Nephron (organoid): ENCODE measurements around the gene KRTAP4-11.
"Not testable (repeated sequence)": the region's sequence is repeated elsewhere in the genome, so short reads cannot be mapped to it uniquely, and the experiment has no call there.

Source experiments
- H3K27ac Mint-ChIP-seq, 3 experiments: 2 replicates each; pipeline ENCODE4 v1.8.0; 2020; ENCODE audit warnings: mixed read lengths in 3 of 3, mild to moderate bottlenecking in 2 of 3, moderate library complexity in 1 of 3
- H3K27me3 Mint-ChIP-seq: 2 replicates; pipeline ENCODE4 v1.8.0; 2021; ENCODE audit warnings: low read depth, mild to moderate bottlenecking, moderate library complexity, mixed read lengths
- H3K36me3 Mint-ChIP-seq: 2 replicates; pipeline ENCODE4 v1.8.0; 2020; ENCODE audit warnings: low read depth, mixed read lengths
- H3K4me1 Mint-ChIP-seq: 2 replicates; pipeline ENCODE4 v1.8.0; 2020; ENCODE audit warnings: mixed read lengths
- H3K4me3 Mint-ChIP-seq, 3 experiments: 2 replicates each; pipeline ENCODE4 v1.8.0; 2020; ENCODE audit warnings: mild to moderate bottlenecking in 3 of 3, mixed read lengths in 3 of 3, moderate library complexity in 2 of 3
- H3K9me3 Mint-ChIP-seq: 2 replicates; pipeline ENCODE4 v1.8.0; 2020; ENCODE audit warnings: mixed read lengths
- TF ChIP-seq, protein P1 (sequence below), 3 experiments: fragments of 200-600 bp; sonication (generic); IDR thresholded peaks; one replicate each; pipeline ENCODE4 v1.5.0; 2021; ENCODE audit warnings: antibody characterized with exemption in 3 of 3; ENCODE audit not compliant: unreplicated experiment in 3 of 3

Gene KRTAP4-11

DNA sequence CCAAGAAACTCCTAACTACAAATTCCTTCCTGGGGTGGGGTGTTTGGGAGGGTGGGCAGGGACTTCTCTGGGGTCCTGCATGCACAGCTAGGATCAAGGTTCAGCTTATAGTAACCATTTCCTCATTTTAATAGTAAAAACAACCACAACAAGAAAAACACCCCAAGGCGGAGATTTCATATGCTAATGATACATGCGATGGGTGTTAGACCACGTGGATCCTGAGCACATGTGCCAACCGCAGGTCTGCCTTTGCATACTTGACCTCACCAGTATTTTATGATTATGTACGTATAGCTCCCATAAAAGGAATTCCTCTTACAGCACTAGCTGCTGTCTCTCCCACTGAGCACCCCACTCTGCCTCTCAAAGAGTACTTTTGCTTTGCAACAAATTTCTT lies 1.9 kb downstream of the KRTAP4-11 start:
- TF ChIP-seq, protein P1, sequence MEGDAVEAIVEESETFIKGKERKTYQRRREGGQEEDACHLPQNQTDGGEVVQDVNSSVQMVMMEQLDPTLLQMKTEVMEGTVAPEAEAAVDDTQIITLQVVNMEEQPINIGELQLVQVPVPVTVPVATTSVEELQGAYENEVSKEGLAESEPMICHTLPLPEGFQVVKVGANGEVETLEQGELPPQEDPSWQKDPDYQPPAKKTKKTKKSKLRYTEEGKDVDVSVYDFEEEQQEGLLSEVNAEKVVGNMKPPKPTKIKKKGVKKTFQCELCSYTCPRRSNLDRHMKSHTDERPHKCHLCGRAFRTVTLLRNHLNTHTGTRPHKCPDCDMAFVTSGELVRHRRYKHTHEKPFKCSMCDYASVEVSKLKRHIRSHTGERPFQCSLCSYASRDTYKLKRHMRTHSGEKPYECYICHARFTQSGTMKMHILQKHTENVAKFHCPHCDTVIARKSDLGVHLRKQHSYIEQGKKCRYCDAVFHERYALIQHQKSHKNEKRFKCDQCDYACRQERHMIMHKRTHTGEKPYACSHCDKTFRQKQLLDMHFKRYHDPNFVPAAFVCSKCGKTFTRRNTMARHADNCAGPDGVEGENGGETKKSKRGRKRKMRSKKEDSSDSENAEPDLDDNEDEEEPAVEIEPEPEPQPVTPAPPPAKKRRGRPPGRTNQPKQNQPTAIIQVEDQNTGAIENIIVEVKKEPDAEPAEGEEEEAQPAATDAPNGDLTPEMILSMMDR (IDR thresholded peaks at IDR 0.05; ENCODE audit: unreplicated experiment in 3 of 3), result no peak
- H3K27me3 Mint-ChIP-seq, result peaks cover 3% of the 10 kb centered on the region
- peaks cover 16% of the 10 kb centered on the region for H3K4me1 Mint-ChIP-seq
- H3K9me3 Mint-ChIP-seq, result peaks cover 12% of the 10 kb centered on the region
- H3K36me3 Mint-ChIP-seq, result peaks cover 2% of the 10 kb centered on the region
- peak overlapping the region in 1 of 3 experiments; percentile 32 for H3K27ac Mint-ChIP-seq
- no peak overlapping the region for H3K4me3 Mint-ChIP-seq

DNA sequence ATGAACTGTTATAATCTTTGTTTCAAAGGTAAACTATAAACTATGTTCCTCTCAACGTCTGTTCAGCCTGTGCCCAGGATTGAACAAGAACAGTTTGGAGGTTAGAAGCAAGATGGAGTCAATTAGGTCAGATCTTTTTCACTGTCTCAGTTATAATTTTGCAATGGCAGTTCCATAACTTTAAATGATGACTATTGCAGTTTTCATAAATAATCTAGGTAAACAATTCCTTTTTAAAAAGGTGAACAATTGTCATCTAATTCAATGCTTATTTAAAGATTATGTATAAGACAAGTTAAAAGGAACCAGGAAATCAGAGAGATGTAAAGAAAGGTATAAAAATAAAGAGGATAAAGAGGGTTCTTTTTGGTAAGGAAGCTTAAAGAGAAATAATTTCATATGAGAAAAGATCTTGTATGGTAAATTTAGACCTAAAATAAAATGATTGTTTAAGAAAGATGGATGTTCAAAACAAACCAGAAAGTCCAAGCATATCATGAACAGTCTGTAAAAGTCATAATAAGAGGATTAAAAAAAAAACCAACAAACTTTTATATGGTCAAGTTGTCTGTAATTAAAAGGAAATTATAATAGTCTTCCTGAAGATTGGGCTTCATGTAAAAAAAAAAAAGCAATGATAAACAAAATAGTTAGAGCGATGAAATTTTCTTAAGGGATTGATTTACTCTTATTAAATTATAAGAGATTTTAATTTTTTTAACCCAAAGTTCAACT lies 6.9 kb downstream of the KRTAP4-11 start:
- H3K9me3 Mint-ChIP-seq, result peaks cover 27% of the 10 kb centered on the region
- TF ChIP-seq, protein P1 (IDR thresholded peaks at IDR 0.05; ENCODE audit: unreplicated experiment in 3 of 3), result no peak
- H3K4me3 Mint-ChIP-seq, result no peak overlapping the region
- no peaks in the 10 kb centered on the region for H3K27me3 Mint-ChIP-seq
- no peak overlapping the region for H3K27ac Mint-ChIP-seq
- no peaks in the 10 kb centered on the region for H3K4me1 Mint-ChIP-seq
- peaks cover 4% of the 10 kb centered on the region for H3K36me3 Mint-ChIP-seq

DNA sequence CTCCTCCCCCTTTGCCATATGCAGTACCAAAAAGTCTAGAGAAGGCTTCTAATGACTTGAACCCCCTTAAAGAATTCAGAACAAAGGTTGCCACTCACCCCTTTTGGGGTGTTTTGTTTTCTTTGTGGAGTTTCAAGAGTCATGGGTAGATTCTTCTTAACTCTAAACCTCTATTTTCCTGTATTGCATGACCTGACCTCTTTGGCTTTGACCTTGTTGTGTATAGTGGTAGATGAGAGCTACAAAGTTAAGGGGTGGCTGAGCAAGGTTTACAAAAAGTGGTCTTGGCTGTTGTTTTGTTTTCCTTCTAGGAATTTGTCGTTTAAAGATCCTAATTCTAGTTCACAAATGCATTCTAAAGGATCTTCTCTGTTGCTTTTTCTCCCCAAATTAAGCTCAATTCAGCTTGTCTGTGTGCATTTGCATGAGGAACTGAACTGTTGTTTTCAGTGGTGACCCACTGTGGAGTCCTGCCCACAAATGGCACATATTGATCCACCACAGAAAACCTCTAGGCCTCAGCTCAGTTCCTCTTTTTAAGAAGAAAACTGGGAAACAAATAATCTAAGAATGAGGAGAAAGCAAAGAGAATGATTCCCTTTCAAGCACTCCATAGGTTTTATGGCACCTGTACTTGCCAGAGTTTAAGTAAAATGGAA lies 9.3 kb downstream of the KRTAP4-11 start:
- not testable (repeated sequence) for H3K27me3 Mint-ChIP-seq, H3K4me1 Mint-ChIP-seq, H3K4me3 Mint-ChIP-seq, H3K36me3 Mint-ChIP-seq, H3K27ac Mint-ChIP-seq
- H3K9me3 Mint-ChIP-seq, result peaks cover 23% of the 10 kb centered on the region

DNA sequence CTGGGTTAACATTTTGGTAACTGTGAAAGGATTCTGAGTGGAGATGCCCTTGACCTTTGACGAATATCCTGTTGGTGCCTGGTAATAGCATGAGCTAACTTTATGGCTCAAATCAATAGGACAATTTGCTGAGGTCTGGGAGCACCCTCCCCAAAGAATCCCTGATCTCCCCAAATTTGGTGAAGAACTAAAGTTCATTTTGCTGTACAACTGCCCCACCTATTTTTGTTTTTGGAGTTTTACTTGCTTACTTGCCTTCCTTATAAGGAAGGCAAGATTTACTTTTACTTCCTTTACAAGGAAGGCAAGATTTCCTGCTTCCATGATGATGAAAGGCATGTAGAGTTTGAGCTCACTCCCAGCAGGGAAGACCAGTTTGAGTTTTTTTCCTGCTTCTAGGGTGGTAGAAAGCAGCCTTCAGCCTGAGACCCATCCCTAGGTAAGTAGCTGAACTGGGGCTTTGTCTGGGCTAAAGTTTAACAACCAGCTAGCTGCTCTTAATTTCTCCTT lies 10.2 kb downstream of the KRTAP4-11 start:
- peaks cover 4% of the 10 kb centered on the region for H3K36me3 Mint-ChIP-seq
- H3K27me3 Mint-ChIP-seq, result no peaks in the 10 kb centered on the region
- H3K27ac Mint-ChIP-seq, result no peak overlapping the region
- TF ChIP-seq, protein P1 (IDR thresholded peaks at IDR 0.05; ENCODE audit: unreplicated experiment in 3 of 3), result no peak
- H3K9me3 Mint-ChIP-seq, result peaks cover 19% of the 10 kb centered on the region
- peaks cover 11% of the 10 kb centered on the region for H3K4me1 Mint-ChIP-seq
- H3K4me3 Mint-ChIP-seq, result no peak overlapping the region

DNA sequence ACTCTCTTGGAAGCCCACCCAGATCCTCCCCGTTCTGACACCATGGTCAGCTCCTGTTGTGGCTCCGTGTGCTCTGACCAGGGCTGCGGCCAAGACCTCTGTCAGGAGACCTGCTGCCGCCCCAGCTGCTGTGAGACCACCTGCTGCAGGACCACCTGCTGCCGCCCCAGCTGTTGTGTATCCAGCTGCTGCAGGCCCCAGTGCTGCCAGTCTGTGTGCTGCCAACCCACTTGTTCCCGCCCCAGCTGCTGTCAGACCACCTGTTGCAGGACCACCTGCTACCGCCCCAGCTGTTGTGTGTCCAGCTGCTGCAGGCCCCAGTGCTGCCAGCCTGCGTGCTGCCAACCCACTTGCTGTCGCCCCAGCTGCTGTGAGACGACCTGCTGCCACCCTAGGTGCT lies 12.8 kb downstream of the KRTAP4-11 start, which contains the start of gene KRTAP4-9:
Gene KRTAP4-9, plus strand, starts transcription at position 43 of the 400 bp plus-strand sequence. Its CDS starts 0 bp downstream, at position 43.
- H3K27ac Mint-ChIP-seq, H3K36me3 Mint-ChIP-seq, H3K4me3 Mint-ChIP-seq, H3K27me3 Mint-ChIP-seq: not testable (repeated sequence)
- Mint-ChIP-seq H3K9me3 (peaks cover 14% of the 10 kb centered on the region), H3K4me1 (peaks cover 23% of the 10 kb centered on the region)

DNA sequence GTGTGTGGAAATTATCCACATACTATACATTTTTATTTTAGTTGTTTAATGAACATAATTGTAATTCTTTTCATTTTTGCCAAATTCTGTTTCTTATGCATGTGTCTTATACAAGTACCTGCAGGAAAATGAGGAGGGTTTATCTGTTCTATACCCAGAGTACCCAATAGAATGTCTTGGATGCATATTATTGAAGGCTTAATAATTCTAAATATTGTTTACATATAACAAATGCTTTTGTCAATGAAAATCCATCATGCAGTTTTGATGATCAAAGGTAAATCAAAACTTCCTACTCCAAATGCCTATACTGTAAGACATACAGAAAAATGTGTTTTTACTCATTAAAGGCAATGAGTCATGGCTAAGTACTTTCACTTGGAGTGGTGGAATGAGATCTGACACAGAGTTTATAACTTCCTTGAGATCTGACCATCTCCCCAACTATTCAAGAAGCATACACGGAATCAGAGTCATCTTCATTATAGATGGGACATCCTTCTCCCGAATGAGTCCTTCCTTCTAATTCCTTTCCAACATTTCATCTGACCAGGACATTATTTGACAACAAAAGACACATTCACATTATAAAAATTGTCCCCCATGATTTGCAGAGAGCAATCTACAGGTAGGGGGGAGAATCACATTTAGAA lies 13.7 kb downstream of the KRTAP4-11 start:
- not testable (repeated sequence) for H3K36me3 Mint-ChIP-seq

DNA sequence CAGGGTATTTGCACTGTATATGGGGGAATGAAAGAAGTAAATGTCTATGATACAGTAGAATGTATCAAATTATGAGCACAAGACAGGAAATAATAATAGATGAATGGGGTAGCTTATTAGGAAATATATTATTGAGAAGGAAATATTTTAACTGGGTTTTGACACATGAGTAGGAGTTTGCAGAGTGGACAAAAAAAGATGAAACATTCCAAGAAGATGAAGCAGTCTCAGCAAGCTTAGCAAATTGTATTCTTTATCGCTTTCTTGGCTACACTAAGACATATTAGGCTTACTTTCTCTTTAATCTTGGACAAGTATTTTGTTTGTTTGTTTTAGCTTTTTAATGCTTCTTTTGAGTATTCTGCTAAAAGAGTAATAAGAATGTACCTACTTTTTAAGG lies 14.3 kb downstream of the KRTAP4-11 start:
- peaks cover 8% of the 10 kb centered on the region for H3K9me3 Mint-ChIP-seq
- peaks cover 32% of the 10 kb centered on the region for H3K4me1 Mint-ChIP-seq
- no peak overlapping the region for H3K4me3 Mint-ChIP-seq
- H3K27ac Mint-ChIP-seq, result peak overlapping the region; percentile 5 to 91 (median 56)
- no peaks in the 10 kb centered on the region for H3K27me3 Mint-ChIP-seq
- TF ChIP-seq, protein P1 (IDR thresholded peaks at IDR 0.05; ENCODE audit: unreplicated experiment in 3 of 3), result no peak
- no peaks in the 10 kb centered on the region for H3K36me3 Mint-ChIP-seq

More for the DNA sequence above, 13.7 kb downstream of the KRTAP4-11 start:
- not testable (repeated sequence) for H3K9me3 Mint-ChIP-seq, H3K4me3 Mint-ChIP-seq, H3K27me3 Mint-ChIP-seq, H3K27ac Mint-ChIP-seq
- H3K4me1 Mint-ChIP-seq, result peaks cover 31% of the 10 kb centered on the region
